Measurements from ENCODE around the gene LIPG.

Gene LIPG

GRCh38 chr18:49585781-49586663, 24.2 kb downstream of the LIPG start:
- Histone ChIP-seq H4K20me1 (ENCODE audit: insufficient read depth, low read length, poor library complexity, severe bottlenecking) (no peaks in the 10 kb centered on the region), H3K27me3 (ENCODE audit: insufficient read depth, low read length, poor library complexity, severe bottlenecking) (no peaks in the 10 kb centered on the region), H3K36me3 (ENCODE audit: insufficient read depth, low read length) (no peaks in the 10 kb centered on the region), H3K9me2 (replicated peaks; ENCODE audit: low read depth, low read length) (no peaks in the 10 kb centered on the region), H3F3A (ENCODE audit: low read depth) (no peaks in the 10 kb centered on the region), H3K4me2 (ENCODE audit: low read depth, low read length, poor library complexity, severe bottlenecking) (no peak overlapping the region), H2AFZ (ENCODE audit: low read length) (no peak overlapping the region), H3K4me3 (ENCODE audit: low read length, poor library complexity, severe bottlenecking) (no peak overlapping the region), H3K79me2 (ENCODE audit: insufficient read depth, low read length) (no peaks in the 10 kb centered on the region), H3K9ac (ENCODE audit: low read depth, low read length, poor library complexity, severe bottlenecking) (no peak overlapping the region), H3K9me3 (ENCODE audit: insufficient read depth, low read depth, low read length) (no peaks in the 10 kb centered on the region), H3K4me1 (ENCODE audit: insufficient read depth, low read length, poor library complexity, severe bottlenecking) (no peaks in the 10 kb centered on the region)
- TF ChIP-seq, protein P1, sequence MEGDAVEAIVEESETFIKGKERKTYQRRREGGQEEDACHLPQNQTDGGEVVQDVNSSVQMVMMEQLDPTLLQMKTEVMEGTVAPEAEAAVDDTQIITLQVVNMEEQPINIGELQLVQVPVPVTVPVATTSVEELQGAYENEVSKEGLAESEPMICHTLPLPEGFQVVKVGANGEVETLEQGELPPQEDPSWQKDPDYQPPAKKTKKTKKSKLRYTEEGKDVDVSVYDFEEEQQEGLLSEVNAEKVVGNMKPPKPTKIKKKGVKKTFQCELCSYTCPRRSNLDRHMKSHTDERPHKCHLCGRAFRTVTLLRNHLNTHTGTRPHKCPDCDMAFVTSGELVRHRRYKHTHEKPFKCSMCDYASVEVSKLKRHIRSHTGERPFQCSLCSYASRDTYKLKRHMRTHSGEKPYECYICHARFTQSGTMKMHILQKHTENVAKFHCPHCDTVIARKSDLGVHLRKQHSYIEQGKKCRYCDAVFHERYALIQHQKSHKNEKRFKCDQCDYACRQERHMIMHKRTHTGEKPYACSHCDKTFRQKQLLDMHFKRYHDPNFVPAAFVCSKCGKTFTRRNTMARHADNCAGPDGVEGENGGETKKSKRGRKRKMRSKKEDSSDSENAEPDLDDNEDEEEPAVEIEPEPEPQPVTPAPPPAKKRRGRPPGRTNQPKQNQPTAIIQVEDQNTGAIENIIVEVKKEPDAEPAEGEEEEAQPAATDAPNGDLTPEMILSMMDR (conservative IDR thresholded peaks at IDR 0.05; ENCODE audit: low read length), result no peak
- TF ChIP-seq EZH2phosphoT487 (IDR thresholded peaks at IDR 0.05; ENCODE audit: borderline replicate concordance), result no peak

DNA sequence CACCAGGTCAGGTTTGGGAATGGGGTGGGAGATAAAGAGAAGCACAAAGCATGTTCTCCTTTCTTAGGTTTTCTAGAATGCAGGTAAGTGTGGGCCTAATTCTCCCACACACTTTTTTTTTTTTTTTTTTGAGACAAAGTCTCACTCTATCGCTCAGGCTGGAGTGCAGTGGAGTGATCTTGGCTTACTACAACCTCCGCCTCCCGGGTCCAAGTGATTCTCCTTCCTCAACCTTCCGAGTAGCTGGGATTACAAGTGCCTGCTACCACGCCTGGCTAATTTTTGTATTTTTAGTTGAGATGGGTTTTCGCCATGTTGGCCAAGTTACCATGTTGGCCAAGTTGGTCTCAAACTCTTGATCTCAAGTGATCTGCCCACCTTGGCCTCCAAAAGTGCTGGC, 26.3 kb downstream of the LIPG start:
- Histone ChIP-seq H3K9me2 (replicated peaks; ENCODE audit: low read depth, low read length) (no peaks in the 10 kb centered on the region), H3K36me3 (ENCODE audit: insufficient read depth, low read length) (no peaks in the 10 kb centered on the region), H3K79me2 (ENCODE audit: insufficient read depth, low read length) (no peaks in the 10 kb centered on the region), H3K4me1 (ENCODE audit: insufficient read depth, low read length, poor library complexity, severe bottlenecking) (no peaks in the 10 kb centered on the region), H4K20me1 (ENCODE audit: insufficient read depth, low read length, poor library complexity, severe bottlenecking) (no peaks in the 10 kb centered on the region), H3K27me3 (ENCODE audit: insufficient read depth, low read length, poor library complexity, severe bottlenecking) (no peaks in the 10 kb centered on the region), H3K4me3 (ENCODE audit: low read length, poor library complexity, severe bottlenecking) (no peak overlapping the region), H2AFZ (ENCODE audit: low read length) (no peak overlapping the region), H3K4me2 (ENCODE audit: low read depth, low read length, poor library complexity, severe bottlenecking) (no peak overlapping the region), H3F3A (ENCODE audit: low read depth) (no peaks in the 10 kb centered on the region), H3K9me3 (ENCODE audit: insufficient read depth, low read depth, low read length) (no peaks in the 10 kb centered on the region), H3K9ac (ENCODE audit: low read depth, low read length, poor library complexity, severe bottlenecking) (no peak overlapping the region)
- TF ChIP-seq, protein P1 (conservative IDR thresholded peaks at IDR 0.05; ENCODE audit: low read length), result no peak
- no peak for TF ChIP-seq EZH2phosphoT487 (IDR thresholded peaks at IDR 0.05; ENCODE audit: borderline replicate concordance)

DNA sequence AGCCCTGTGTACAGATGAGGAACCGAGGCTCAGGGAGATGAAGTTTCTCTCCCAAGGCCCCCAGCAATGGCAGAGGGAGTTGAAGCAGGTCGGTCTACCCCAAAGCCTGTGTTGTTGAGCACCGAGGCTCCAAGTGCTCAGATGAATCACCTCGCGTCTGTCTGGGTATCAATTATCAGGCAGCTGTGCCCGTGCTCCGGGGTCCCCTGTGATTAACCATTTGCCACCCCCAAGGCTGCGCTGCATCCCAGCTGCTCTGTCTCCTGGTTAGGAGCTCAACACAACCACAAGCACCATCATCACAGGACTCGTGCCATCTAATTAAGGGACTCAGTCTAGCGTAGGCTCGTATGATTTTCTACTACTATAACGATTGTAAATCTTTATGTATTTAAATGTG, 27.1 kb downstream of the LIPG start:
- Histone ChIP-seq H3K36me3 (ENCODE audit: insufficient read depth, low read length) (no peaks in the 10 kb centered on the region), H3K9me3 (ENCODE audit: insufficient read depth, low read depth, low read length) (no peaks in the 10 kb centered on the region)
- TF ChIP-seq, protein P1 (conservative IDR thresholded peaks at IDR 0.05; ENCODE audit: low read length), result no peak
- TF ChIP-seq EZH2phosphoT487 (IDR thresholded peaks at IDR 0.05; ENCODE audit: borderline replicate concordance), result no peak

More for the DNA sequence above, 27.1 kb downstream of the LIPG start:
- Histone ChIP-seq H3K4me3 (ENCODE audit: low read length, poor library complexity, severe bottlenecking) (no peak overlapping the region), H2AFZ (ENCODE audit: low read length) (no peak overlapping the region), H3F3A (ENCODE audit: low read depth) (no peaks in the 10 kb centered on the region), H3K79me2 (ENCODE audit: insufficient read depth, low read length) (no peaks in the 10 kb centered on the region), H3K9me2 (replicated peaks; ENCODE audit: low read depth, low read length) (no peaks in the 10 kb centered on the region), H4K20me1 (ENCODE audit: insufficient read depth, low read length, poor library complexity, severe bottlenecking) (no peaks in the 10 kb centered on the region), H3K4me2 (ENCODE audit: low read depth, low read length, poor library complexity, severe bottlenecking) (no peak overlapping the region), H3K27me3 (ENCODE audit: insufficient read depth, low read length, poor library complexity, severe bottlenecking) (no peaks in the 10 kb centered on the region), H3K9ac (ENCODE audit: low read depth, low read length, poor library complexity, severe bottlenecking) (no peak overlapping the region), H3K4me1 (ENCODE audit: insufficient read depth, low read length, poor library complexity, severe bottlenecking) (no peaks in the 10 kb centered on the region)
